Stimulated activated CD8-positive, alpha-beta memory T cell treated with anti-CD3 and anti-CD28 coated beads, Interleukin-4, amount 100 ng/mL, for 1 hour (primary cell): ENCODE results near the gene BBX.

Experiments used
- DNase-seq, 2 donors: peaks; one replicate each; pipeline ENCODE4 v3.0.0-alpha.2; 2020; ENCODE audit warnings: low read depth in 2 of 2, low spot score in 1 of 2

BBX gene

DNA sequence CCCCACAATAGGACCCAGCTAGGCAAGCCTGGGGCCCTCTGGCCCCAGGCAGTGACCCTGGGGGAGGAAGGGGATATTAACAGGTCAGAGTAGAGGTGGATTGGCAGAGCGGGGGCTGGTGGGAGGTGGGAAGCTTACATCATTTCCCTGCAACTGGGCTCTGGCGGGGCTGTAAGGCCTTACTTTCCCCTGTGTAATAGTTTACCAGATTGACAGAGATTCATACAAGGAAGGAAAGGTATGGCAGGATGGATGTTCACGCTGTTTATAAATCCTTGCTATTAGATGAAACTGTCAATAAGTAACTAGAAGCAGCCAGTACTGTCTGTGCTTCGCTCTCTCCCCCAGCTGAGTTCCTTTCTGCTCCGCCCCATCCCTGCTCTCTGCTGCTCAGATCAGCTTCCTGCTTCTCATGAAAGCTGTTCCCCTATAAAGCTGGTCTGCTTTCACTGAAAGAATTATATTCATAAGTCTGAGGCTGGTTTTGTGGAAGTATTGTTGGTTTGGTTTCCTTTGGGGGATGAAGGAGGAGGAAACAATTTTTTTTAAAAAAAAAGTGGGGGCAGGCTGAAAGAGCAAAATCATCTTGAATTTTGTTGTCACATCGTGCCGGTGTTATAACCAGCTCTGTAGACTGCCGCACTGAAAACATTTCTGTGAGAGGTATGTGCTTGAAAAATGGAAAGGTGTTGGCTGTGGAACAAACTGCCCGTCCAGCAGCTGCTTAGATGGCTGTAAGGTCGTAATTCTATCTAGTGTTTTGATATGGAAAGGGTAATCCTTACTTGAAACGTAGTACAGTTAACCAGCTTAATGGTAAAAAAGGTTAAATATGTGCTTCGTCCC is 76.4 kb downstream of the BBX start:
- DNase-seq = no peak

DNA sequence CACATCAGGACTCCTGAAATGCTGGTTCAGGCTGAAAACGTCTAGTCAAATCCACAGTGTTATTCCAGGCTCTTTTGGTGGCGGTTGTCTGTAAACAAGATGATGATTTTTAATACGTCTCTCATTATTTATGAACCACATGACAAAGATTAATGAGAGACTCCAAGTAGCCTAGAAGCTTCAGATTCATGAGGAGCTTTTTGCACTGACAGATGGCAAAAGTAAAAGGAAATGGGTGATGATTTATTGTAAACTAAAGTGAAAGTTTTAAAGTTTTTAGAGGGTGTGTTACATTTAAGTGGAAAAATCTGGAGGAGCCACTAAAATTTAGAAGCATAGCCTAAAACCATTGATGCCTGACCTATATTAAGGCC is 77.0 kb downstream of the BBX start:
- DNase-seq = no peak

DNA sequence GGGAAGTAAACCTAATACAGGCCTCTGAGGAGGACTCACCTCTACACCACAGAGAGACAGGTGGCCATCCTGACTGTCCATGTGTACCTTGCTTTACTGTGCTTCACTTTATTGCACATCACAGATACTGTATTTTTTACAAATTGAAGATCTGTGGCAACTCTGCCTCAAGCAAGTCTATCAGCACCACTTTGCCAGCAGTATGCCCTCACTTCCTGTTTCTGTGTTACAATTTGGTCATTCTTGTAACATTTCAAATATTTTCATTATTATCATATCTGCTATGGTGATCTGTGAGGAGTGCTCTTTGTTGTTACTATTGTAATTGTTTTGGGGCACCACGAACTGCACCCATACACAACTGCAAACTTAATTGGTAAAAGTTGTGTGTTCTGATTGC is 78.0 kb downstream of the BBX start:
- DNase-seq = no peak

DNA sequence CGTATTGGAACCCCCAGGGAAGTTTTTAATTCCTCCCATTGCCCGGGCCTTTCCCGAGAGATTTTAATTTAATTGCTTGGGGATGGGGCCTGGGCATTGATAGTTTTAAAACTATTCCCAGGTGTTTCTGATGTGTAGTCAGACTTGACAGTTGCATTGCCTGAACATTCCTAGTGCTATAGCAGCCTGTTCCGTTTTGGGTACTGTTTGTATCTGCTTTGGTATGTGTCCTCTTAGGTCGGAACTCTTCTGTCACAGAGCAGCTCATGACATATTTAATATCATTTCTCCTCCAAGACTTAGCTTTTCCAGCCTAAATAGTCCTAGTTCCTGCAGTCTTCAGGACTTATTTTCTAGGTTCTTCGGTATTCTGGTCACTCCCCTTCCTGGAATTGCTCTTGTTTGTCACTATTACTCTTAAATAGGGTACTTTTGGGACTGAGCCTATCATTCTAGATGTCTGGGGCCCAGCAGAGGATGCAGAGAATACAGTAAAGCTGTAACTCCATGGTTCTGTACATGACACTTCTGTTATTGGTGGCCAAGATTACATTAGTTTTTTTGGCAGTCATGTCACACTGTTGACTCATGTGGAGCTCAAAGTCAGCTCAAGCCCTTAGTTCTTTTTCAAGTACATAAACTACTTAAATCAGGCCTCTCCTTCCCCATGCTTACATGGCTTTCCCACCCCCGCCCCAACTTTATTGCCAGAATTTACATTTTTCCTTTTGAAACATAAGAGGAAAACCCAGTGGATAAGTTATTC is 81.5 kb downstream of the BBX start:
- no peak for DNase-seq

DNA sequence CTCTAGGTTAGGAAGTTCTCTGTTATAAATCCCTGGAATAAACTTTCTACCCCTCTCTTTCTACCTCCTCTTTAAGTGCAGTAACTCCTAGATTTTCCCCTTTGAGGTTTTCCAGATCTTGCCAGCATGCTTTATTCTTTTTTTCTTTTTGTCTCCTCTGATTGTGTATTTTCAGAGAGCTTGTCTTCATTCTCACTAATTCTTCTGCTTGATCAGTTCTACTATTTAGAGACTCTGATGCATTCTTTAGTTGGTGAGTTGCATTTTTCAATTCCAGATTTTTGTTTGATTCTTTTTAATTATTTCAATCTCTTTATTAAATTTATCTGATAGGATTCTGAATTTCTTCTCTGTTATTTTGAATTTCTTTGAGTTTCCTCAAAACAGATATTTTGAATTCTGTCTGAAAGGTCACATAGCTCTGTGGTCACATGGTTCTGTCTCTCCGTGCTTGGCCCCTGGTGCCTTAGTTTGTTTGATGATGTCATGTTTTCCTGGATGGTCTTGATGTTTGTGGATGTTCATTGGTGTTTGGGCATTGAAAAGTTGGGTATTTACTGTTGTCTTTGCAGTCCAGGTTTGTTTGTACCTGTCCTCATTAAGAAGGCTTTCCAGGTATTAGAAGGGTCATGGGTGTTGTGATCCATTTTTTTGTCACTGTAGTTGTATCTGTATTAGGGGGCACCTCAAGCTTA is 89.2 kb downstream of the BBX start:
- no peak for DNase-seq

DNA sequence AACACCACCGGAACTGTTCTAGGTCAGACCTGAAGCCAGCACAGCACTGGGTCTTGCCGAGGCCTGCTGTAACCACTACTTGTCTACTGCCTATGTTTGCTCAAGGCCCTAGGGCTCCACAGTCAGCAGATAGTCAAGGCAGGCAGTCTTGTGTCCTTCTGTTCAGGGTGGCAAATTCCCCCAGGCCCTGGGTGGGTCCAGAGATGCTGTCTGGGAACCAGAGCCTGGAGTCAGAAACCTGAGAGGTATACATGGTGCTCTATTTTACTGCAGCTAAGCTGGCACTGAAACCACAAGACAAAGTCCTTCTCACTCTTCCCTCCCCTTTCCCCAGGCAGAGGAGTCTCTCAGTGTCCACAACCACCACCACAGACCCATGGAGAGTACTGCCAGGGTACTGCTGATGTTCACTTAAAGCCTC is 89.9 kb downstream of the BBX start:
- no peak for DNase-seq

DNA sequence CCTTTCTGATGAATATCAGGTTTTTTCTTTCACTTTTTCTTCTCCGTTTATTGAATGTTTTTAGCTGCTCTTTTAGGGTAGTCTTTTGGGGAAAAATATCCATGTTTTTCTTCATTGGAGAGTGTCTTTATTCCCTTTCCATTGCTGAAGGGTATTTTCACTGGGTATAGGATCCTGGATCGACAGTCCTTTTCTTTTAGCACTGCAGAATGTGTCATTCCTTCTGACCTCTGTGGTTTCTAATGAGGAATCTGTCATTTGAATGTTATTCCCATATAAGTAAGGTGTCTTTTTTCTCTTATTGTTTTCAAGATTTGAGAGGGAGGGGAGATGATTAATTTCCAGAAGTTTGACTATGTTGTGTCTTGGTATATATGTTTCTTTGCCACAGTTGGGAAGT is 96.8 kb downstream of the BBX start:
- DNase-seq = no peak

DNA sequence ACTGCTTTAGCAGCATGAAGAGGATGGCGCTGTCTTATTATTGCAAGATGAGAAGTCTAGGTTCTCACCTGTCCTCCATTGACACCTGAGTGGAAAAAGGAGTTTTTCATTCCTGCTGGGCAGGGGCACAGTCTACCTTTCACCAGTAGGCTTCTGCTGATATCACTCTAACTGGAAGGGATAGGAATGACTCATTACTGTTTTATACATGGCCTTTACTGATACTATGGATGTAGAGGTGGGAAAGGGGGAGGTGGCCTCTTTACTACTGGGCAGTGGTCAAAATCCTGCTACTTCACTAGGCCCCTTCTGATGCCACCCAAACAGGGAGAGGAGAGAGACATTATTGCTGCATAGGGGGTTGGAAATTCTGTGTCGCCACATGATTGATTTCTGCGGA is 97.8 kb downstream of the BBX start:
- DNase-seq = no peak

DNA sequence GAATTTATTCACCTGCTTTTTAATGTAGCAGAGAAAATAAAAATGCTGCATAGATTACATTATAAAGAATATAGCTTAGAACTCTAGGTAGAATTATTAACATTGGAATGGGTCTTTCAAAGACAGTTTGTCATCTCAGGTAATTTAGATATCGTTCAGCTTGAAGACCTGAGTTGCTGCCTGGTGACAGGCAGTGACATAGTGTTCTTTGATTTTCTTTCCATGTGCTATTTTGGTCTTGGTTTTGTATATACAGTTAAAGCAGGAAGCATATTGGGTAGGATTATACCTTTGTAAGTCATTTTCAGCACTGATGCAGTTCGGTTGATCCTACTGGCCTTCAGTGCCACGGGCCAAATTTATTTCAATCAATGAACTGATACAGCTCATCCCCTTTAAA is 98.7 kb downstream of the BBX start:
- DNase-seq = no peak

DNA sequence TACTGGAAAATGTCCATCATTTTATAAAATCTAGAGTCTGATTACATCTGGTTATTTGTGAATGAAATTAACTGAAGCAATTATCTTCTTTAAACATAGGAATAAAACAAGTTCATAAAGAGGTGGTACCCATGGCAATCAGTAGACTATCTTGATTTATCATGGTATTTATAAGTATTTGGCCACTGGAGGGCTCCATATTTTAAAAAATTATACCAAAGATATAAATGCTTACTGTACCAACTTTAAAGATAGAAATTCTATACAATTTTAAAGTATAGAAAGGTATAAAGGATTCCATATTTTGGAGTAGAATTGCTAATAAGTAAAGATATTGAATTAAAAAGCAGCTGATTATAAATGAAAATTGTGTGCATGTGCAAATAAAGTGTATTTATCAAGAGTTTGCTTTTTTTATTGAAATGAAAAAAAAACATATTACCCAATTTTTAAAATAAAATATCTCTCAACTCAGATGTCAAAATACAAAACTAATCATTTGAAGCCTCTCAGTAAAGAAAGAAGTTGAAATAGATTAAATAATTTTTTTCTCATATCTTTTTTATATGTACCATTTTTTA is 105.3 kb downstream of the BBX start:
- no peak for DNase-seq

DNA sequence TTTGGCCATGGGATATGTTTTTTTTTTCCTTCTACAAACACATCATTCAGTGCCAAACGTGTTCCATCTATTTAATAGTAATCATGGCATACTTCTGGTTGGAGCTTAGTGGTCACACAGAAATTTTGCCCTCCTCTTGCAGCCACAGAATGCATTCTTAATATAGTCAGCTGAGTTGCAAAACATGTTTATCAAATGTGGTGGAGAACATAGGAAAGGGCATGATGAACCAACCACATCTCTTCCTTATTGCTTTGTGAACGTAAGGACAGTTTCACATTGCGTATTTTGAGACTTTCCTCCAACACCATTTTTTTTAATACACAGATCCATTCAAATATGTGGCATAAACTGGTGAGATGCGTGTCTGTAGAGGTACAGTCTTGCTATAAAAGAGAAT is 106.8 kb downstream of the BBX start:
- no peak for DNase-seq

DNA sequence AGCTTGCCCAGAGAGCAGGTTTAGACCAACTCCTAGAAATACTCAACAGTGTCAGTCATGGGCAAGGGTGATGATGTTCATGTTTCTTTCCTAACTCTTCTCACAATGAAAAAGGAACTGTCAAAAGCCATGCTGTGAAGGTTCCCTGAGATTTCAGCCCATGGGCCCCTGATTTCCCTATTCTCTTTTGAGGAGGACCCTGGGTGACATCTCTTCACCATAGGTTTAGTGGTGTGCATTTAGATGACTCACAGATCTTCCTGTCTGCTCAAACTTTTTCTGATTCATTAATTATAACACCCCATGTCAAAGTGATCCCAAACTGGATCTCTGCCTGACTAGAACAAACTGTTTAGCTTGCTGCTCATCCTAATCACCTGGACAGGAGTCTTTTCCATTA is 108.0 kb downstream of the BBX start:
- no peak for DNase-seq

DNA sequence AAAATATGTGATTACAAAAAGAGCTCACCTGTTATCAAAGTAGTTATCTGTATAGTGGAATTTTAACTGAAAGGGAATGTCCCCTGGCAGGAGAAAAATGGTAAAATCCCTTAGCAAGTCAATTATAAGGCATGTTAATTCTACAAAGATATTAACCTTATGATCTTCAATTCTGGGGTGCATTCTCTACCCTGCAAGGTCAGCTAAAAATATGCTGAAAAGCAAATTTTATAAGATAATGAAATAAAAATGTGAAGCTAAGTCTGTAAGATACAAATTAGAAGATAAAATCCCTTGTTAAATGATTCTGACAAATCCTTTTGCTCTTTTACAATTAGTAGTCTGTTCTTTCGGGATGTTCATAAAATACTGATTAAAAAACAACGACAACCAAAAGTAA is 109.8 kb downstream of the BBX start:
- DNase-seq = no peak

DNA sequence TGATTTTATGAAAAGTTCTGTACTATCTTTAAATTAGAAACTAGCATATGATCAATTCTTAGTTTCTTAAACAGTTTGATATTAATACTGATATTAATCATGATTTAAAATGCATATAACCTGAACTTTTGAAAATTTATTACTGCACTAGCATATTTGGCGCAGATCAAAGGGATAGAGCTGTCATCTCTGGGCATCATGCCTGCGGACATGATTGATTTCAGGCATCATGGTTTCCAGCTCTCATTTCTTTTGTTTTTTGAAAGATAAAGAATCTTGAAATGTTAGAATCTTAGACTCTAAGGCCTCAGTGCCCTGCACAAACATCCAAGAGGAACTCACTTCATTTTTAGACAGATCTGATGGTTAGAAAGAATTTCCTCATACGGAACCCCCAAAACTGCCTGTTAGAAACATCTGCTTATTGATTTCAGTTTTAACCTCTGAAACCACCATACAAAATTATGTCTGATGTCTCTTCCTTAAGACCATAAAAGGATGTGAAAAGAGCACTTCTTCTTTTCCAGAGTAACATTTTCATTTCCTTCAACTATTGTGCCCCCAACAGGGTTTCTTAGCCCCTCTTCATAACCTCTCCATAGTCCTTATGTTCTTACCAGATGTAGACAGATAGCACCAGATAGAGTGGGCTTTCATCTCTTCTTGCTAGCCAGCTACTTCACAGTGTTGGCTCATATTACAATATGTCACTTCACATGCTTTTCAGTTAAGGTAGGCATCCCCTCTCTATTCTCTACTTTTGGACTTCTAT is 110.8 kb downstream of the BBX start:
- DNase-seq = no peak

DNA sequence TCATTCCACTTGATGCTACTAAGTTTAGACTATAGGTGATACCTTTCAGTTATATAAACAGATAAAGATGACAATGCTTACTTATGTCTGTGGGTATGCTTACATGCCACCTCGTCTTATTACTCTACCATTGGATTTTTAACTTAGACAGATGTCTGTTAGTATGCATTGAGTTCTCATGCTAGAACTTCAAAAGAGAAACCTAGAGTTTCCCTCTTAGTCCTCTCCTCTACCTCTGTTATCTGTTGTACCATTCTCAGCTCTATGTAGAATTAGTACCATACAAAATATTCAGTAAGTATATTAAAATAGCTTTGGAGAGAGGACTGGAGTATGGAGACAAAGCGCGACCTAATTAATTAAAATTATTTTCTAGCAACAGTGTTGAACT is 111.3 kb downstream of the BBX start:
- no peak for DNase-seq

DNA sequence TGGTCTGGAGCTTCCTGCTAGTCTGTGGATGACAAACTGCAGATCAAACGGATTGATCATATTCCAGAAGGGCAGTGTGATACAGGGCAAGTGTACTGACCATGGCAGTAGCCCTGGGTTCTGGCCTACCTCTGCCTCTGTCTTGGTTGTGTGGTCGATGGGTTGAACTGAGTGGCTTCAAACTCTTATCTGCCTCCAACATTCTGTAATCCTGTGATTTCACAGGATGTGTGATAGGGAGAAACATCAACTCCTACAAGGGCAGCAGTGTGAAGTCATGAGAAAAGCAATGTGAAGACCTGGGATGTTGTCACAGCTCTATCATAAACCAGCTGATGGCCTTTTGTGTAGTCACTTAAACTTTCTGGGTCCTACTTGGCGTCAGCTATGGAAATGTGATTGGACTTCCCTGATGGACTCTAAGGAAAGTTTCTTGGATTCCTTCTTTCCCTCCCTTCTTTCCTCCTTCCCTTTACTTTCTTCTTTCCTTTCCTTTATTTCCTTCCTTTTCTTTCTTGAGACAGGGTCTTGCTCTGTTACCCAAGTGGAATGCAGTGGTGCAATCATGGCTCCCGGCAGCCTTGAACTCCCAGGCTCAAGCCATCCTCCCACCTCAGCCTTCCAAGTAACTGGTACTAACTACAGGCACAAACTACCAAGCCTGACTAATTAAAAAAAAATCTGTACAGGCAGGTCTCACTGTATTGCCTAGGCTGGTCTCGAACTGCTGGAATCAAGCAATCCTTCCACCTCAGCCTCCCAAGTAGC is 114.8 kb downstream of the BBX start:
- DNase-seq = no peak

DNA sequence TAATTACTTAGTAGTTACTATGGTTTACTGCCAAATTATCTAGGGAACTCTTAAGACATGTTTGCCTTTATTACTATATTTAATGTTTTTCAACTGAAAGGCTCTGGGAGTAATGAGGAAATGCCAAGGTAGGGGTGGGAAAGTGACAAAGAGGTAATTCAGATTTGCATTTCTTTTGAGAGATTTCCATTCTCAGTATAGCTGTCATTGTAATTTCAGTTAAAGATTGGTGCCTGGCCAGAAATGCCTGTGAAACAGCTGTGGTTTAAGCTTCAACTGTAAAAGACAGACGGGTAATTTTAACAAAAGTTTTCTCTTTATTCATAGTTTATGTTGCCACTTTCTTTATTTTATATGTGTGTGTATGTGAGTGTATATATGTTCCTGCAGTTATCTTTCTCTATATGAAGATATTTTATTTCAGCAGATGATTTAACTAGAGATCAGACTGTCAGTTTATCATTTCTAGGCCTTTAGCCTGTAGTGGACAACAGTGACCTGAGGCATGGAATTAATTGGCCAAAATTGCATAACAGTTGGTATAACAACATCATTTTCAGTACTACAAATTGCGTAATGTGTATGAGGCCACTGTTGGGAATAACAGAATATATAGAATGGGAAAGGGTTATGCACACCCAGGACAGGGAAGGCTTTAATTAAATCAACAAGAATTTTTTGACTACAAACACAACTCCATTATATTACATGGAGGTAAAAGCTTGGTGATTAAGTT is 119.0 kb downstream of the BBX start:
- DNase-seq = no peak

DNA sequence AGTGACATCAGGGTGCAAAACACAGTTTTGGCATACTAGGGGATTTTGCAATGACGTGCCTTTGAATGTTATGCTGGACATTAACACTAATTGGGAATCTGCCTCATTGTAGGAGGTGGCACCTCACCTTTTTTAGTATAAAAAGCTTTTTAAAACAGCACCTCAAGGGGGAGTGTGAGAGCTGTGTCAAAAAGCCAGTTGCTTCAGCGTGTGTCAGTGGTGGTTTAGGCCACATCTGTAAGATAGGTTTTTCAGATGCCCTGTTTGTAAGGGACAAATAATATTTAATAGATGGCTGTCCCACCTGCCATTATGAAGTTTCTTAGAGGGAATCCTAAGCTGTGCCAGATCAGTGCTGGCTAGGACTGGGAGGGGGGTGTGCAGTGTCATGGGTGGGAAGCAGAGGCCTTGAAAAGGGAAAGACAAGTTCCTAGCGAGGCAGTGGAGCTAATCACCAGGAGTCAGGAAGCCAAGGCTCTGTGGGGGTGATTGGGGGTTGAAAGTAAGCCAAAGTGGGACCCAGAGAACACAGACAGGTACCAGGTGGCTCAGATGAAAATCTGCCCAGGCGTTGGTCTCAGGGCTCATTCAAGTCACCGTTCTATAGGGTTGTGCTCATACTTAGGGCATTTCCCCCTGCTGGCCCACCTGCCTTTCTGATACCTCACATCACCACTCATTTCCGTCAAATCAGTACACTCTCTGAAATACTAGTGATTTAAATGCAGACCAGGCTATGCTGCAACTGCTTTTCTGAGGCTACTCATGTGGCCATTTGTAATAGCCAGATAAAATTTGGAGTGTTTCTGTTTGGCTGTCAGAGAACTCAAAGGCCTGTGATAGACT is 120.5 kb downstream of the BBX start:
- no peak for DNase-seq

DNA sequence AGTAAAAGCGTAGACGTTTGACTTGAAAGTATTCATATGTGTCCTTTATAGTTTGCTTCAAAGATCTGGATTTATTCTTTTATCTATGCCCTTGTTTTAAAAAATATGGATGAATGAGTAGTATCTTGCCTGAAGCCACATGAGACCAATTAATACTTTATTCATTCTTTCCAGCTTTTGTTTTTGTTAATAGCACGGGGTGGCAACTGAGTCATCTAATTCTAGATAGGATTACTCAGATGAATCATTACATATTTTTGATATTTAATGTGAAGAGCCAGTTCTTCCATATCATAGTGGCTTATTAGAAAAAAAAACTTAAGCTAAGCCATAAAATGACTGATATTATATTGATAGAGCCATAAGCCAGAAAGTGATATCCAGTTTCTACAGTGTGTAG is 121.9 kb downstream of the BBX start:
- DNase-seq = no peak
